ENCODE results near the gene TMC1.
"Not testable (repeated sequence)": the region's sequence is repeated elsewhere in the genome, so short reads cannot be mapped to it uniquely, and the experiment has no call there.

Gene TMC1

DNA sequence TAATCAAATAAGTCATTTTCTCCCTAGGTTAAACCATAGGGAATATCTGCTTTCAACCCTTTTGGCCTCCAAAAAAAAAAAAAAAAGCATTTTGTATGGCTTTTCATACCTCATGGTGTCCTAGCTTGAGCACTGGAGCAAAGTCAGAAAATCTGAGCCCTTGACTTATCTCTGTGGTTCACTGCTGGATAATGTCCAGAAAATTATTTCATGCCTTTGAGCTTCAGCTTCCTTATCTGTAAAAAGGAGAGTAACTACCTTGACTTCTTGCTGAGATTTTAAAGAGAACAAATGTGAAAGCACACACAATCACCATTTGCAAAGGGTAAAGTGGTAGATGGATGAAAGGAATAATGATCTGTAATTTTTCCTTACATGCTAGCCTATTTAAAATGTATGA is 265.5 kb downstream of the TMC1 start:
- DNase-seq, result no peak

DNA sequence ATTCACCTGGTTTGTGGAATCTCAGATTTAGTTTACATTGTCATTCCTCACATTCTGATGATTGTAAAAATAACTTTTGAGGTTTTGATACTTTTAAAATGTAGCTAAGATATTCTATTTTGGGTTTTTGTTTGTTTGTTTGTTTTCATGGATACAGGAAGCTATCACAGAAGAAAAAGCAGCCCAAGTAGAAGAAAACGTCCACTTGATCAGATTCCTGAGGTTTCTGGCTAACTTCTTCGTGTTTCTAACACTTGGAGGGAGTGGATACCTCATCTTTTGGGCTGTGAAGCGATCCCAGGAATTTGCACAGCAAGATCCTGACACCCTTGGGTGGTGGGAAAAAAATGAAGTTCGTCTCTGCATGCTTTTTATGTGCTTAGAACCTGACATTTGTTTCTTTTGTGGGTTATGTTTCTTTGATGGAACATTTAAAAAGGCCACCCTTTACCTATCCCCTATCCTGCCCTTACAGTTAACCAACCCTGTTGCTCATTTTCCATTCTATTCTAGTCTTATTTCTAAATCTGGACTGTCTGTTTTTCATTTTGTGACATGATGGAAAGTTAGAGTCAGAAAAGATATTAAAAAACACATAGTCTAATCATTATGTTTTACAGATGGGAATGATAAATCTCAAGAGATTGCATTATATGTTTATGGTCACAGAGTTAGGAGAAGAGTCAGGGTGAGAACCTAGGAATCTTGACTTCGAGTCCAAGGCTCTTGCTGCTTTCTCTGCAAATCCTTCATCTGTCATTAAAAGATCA is 267.7 kb downstream of the TMC1 start:
- DNase-seq, result no peak

DNA sequence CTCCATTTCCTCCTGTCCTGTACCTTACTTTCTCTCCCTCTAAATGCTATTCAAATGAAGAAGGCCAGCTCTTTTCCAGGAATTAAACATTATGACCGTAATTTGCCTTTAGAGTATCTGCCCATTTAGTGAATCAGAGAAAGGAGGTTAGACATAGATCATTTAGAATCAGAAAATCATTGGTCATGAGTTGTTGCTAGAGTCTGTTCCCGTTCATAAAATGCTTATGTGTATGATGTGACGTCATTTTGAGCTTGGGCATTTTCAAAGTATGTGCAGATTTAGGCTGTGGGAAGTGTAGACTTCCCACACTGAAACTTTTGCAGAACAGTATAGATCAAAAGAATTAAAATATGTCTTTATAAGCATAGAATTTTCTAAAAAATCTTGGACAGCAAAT is 268.5 kb downstream of the TMC1 start:
- DNase-seq, result no peak

DNA sequence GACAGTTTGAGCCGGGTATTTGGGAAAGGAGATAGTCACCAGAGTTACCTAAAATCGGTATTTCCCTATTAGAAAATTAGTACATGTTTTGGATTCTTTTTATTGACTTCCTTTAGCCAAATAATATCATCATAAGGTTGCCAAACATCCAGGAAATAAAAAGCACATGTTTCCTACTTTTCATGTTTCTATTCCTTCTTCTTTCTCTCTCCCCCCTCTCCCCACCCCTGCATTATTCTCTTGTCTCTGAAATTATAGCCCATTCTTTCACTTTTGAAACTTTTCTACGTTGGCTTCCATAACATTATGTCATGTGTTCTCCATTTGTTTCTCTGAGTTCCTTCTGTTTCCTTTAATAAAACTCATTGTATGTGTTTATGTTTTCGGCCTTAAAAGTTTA is 269.6 kb downstream of the TMC1 start:
- DNase-seq, result no peak

GRCh38 chr9:72791436-72791835 is 270.0 kb downstream of the TMC1 start:
- no peak for DNase-seq

DNA sequence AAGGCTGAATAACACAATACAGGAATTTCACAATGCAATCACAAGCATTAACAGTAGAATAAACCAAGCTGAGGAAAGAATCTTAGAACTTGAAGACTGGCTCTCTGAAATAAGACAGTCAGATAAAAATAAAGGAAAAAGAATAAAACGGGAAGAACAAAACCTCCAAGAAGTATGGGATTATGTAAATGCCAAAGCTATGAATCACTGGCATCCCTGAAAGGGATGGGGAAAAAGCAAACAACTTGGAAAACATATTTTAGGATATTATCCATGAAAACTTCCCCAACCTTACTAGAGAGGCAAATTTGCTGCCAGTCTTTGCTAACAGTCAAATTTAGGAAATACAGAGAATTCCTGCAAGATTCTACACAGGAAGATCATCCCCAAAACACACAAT is 273.5 kb downstream of the TMC1 start:
- DNase-seq, result no peak

- no peak for DNase-seq
These were observed 279.1 kb downstream of the TMC1 start for GRCh38 chr9:72800328-72800994.

DNA sequence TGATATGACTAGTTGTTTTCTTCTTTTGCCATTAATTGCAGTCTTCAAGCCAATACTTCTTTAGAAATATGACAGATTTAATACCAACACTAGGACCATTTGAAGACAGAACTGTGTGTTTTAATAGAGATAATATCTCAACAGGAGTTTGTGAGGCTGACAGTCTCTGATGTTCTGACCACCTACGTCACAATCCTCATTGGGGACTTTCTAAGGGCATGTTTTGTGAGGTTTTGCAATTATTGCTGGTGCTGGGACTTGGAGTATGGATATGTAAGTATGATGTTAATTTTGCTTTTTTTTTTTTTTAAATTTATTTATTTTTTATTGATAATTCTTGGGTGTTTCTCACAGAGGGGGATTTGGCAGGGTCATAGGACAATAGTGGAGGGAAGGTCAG is 283.8 kb downstream of the TMC1 start:
- DNase-seq, result no peak

- DNase-seq, result not testable (repeated sequence)
These were observed 285.0 kb downstream of the TMC1 start for GRCh38 chr9:72806313-72806809.

DNA sequence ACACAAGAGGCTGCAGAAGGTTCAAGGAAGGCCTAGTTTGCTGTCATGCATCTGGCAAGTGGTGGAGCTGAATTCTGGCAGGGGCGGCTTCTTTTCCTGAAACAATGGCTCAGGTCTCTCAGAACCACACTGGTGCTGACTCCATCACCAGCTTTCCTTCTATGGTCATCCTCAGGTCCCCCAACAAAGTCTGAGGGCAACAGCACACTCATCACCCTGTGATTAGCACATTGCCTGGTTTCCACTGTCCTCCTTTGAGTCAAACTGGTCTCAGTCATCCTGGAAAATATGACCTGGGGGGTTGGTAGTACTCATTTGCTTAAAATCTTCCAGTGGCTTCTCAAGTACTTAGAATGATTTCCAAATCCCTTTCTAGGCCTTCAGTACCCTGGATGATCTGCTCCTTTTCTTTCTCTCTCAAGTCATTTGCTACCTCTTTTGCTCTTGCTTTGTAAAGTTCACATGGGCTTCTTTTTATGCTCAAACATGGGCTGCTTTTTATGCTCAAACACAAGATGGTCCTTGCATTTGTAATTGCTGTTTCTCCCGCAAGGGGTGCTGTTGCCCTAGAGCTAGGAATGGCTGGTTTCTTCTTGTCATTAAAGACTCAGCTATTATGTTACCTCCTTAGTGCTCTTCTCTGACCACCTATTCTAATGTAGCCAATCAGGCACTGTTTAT is 286.5 kb downstream of the TMC1 start:
- DNase-seq, result no peak

GRCh38 chr9:72808446-72808768 is 287.0 kb downstream of the TMC1 start:
- DNase-seq, result no peak

- DNase-seq, result no peak
These were observed 288.2 kb downstream of the TMC1 start for GRCh38 chr9:72809586-72809985.

- DNase-seq, result no peak
These were observed 291.2 kb downstream of the TMC1 start for GRCh38 chr9:72812559-72813111.

DNA sequence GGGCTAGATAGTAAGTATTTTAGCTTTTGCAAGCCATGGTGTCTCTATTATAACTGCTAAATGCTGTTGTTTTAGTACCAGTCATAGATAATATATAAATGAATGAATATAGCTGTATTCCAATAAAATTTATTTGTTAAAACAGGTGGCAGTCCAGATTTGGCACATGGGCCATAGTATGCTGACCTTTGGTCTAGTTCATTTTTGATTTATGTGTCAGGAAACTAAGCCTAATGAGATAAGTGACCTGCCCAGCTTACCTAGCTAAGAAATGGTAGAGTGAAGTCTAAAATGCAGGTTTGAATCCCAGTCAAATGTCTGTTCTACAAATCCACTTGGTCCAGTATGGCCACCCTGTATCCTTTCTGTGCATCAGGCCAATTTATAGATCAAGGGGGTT is 292.1 kb downstream of the TMC1 start:
- no peak for DNase-seq

- DNase-seq, result no peak
These were observed 292.7 kb downstream of the TMC1 start for GRCh38 chr9:72814083-72814597.

DNA sequence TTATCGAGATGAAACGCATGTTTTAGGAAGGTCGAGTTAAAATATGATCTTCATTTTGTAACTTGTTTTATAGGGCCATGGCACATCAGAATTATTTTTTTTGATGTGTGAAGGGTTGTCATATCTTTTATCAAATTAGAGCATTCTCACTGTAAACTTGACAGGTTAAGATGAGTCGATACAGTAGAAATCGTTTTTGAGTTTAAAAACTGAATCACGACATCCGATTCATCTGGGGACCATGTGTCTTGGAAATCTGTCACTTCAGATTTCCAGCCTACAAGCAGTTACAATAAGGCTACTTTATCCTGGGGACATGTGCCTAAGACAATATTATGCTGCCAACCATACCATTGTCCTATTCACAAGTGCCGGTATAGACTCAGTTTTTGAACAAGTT is 295.3 kb downstream of the TMC1 start:
- no peak for DNase-seq

GRCh38 chr9:72817413-72817812 is 296.0 kb downstream of the TMC1 start:
- no peak for DNase-seq

- DNase-seq, result no peak
These were observed 297.0 kb downstream of the TMC1 start for GRCh38 chr9:72818385-72818784.

DNA sequence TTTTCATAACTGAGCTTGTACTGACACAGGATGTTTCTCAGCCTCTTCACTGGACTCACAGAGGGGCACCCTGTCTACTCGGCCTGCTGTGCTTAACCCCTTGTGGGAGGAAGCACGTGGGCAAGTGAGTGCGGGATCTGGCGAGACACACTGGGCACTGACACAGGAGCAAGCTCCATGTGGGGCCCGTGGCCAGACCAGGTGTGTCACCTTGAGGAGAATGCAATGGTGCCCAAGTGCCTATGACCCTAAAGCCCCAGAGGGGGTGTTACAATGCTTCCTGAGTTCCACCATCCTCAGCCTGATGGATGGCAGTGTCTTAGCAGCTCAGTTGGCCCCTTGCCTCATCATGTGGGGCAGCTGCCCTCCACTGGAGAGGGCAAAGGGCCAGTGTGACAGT is 302.6 kb downstream of the TMC1 start:
- no peak for DNase-seq

DNA sequence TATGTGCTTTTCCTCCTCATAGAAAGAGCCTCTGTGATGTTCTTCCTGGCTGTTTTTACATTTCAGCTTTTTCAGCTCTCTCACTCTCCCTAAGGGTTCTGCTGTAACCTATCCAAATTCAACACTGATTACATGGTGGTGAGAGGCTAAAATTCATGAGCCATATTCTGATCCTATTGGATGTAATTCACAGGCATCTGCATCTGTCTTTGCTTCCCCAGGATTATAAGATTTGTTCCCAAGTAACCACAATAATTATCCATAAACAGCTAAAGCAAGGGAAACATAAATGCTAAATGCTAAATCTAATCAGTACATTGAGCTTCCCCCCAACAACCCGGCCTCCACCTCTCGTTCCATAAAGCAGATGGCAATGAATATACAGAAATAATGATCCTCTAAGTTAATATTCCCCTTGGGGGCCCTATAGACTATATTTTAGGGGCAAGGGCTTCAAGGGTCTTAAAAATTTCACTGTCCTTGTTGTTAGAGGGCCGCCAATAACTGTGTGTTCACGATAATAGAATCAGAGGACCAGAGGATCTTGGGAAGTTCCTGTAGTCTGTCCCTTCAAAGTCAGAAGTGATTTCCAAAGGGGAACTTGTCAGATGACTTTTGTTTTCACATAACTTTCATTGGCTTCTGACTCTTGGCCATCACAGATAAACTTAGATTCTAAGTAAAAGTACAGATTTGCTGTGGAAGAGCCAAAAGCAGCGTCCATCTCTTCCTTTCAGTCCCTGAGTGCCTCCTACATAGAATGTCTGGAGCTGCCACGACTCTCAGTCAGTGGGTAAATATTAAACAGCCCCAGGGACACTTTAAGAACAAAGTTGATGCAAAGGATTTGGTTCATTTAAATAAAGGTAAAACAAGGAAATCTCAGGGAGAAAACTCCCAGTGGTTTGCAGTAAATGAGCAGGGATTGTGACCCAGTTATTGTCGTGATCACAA is 305.9 kb downstream of the TMC1 start:
- no peak for DNase-seq

GRCh38 chr9:72827950-72828731 is 306.7 kb downstream of the TMC1 start:
- DNase-seq, result no peak

GRCh38 chr9:72834994-72835393 is 313.6 kb downstream of the TMC1 start:
- no peak for DNase-seq
